DND-41 (cell line): Measurements from ENCODE around the gene CTTN.

Experiments
- ATAC-seq: fragments of 200-7000 bp; cut with Tn5 transposase; 3 replicates; pipeline ENCODE4 v1.9.1; 2021; ENCODE audit warnings: low read depth; ENCODE audit not compliant: insufficient read depth
- DNase-seq: peaks from one replicate; pipeline ENCODE4 v3.0.0-alpha.2; 2020
- H2AFZ ChIP-seq: 2 replicates; pipeline ENCODE4 v1.6.0; 2012; ENCODE audit warnings: low read depth, low read length
- H3K27ac ChIP-seq: 2 replicates; pipeline ENCODE4 v1.5.1; 2012; ENCODE audit warnings: low read length, inconsistent platforms
- H3K27me3 ChIP-seq: fragments of 200-600 bp; sonication (generic); 2 replicates; pipeline ENCODE4 v1.6.0; 2012; ENCODE audit warnings: low read length, mild to moderate bottlenecking, inconsistent platforms; ENCODE audit not compliant: insufficient read depth, poor library complexity
- H3K36me3 ChIP-seq: 2 replicates; pipeline ENCODE4 v1.5.1; 2012; ENCODE audit warnings: low read length, inconsistent platforms; ENCODE audit not compliant: insufficient read depth
- H3K4me1 ChIP-seq: 2 replicates; pipeline ENCODE4 v1.5.1; 2012; ENCODE audit warnings: mild to moderate bottlenecking, low read length; ENCODE audit not compliant: insufficient read depth
- H3K4me2 ChIP-seq: 2 replicates; pipeline ENCODE4 v1.6.0; 2012; ENCODE audit warnings: mild to moderate bottlenecking, moderate library complexity, low read length, inconsistent platforms; ENCODE audit not compliant: insufficient read depth
- H3K4me3 ChIP-seq, 2 experiments: fragments of 200-600 bp in 1 of 2; shearing (Covaris generic) in 1 of 2; 2 replicates each; pipeline ENCODE4 v1.5.1; 2012 to 2016; ENCODE audit warnings: inconsistent platforms in 2 of 2, low read length in 2 of 2, mild to moderate bottlenecking in 2 of 2, low read depth in 1 of 2, moderate library complexity in 1 of 2
- H3K79me2 ChIP-seq: 2 replicates; pipeline ENCODE4 v1.6.0; 2012; ENCODE audit warnings: low read length, inconsistent platforms; ENCODE audit not compliant: insufficient read depth
- H3K9ac ChIP-seq: 2 replicates; pipeline ENCODE4 v1.6.0; 2012; ENCODE audit warnings: low read depth, mild to moderate bottlenecking, inconsistent platforms, low read length, moderate library complexity
- H3K9me3 ChIP-seq: 2 replicates; pipeline ENCODE4 v1.5.1; 2012; ENCODE audit warnings: low read length, moderate library complexity, mild to moderate bottlenecking, inconsistent platforms; ENCODE audit not compliant: insufficient read depth, severe bottlenecking
- H4K20me1 ChIP-seq: 2 replicates; pipeline ENCODE4 v1.6.0; 2012; ENCODE audit warnings: low read length; ENCODE audit not compliant: insufficient read depth
- CTCF ChIP-seq: IDR thresholded peaks from 2 replicates; pipeline ENCODE4 v1.5.1; 2012; ENCODE audit warnings: borderline replicate concordance, low read length, moderate library complexity, mild to moderate bottlenecking; ENCODE audit not compliant: poor library complexity, severe bottlenecking; ENCODE audit errors: extremely low read depth
- EZH2 ChIP-seq: IDR thresholded peaks from 3 replicates; pipeline ENCODE4 v1.6.1; 2012; ENCODE audit warnings: borderline replicate concordance, low read depth, mild to moderate bottlenecking, moderate library complexity, low read length, inconsistent platforms; ENCODE audit not compliant: severe bottlenecking

The CTTN gene

GRCh38 chr11:70418130-70418529, 19.8 kb downstream of the CTTN start:
- no peak for ATAC-seq
- H3K79me2 ChIP-seq, result no peaks in the 10 kb centered on the region
- H3K36me3 ChIP-seq, result no peaks in the 10 kb centered on the region
- no peak overlapping the region for H3K27ac ChIP-seq
- no peaks in the 10 kb centered on the region for H3K4me1 ChIP-seq
- no peak overlapping the region for H3K4me3 ChIP-seq
- no peak overlapping the region for H3K9ac ChIP-seq
- no peak overlapping the region for H2AFZ ChIP-seq
- DNase-seq, result no peak
- H3K27me3 ChIP-seq, result no peaks in the 10 kb centered on the region
- H3K4me2 ChIP-seq, result no peak overlapping the region
- no peaks in the 10 kb centered on the region for H3K9me3 ChIP-seq
- peaks cover 7% of the 10 kb centered on the region; the same call in 1 of the 2 replicates for H4K20me1 ChIP-seq
- TF ChIP-seq EZH2, result no peak
- TF ChIP-seq CTCF, result no peak

- H4K20me1 ChIP-seq, result peaks cover 10% of the 10 kb centered on the region; the same call in 1 of the 2 replicates
- no peak for DNase-seq
- H3K4me2 ChIP-seq, result no peak overlapping the region
- H3K27me3 ChIP-seq, result no peaks in the 10 kb centered on the region
- no peaks in the 10 kb centered on the region for H3K9me3 ChIP-seq
- H3K4me3 ChIP-seq, result no peak overlapping the region
- ATAC-seq, result no peak
- no peak overlapping the region for H3K9ac ChIP-seq
- no peak for TF ChIP-seq EZH2
- TF ChIP-seq CTCF, result no peak
- H3K36me3 ChIP-seq, result no peaks in the 10 kb centered on the region
- no peak overlapping the region for H3K27ac ChIP-seq
- no peaks in the 10 kb centered on the region for H3K4me1 ChIP-seq
- no peak overlapping the region for H2AFZ ChIP-seq
- no peaks in the 10 kb centered on the region for H3K79me2 ChIP-seq
Measured at GRCh38 chr11:70419307-70420007, 21.1 kb downstream of the CTTN start.

GRCh38 chr11:70420008-70420464, 21.7 kb downstream of the CTTN start:
- Histone ChIP-seq H4K20me1 (peaks cover 10% of the 10 kb centered on the region; the same call in 1 of the 2 replicates), H3K9ac (no peak overlapping the region)

More at GRCh38 chr11:70420008-70420464, 21.7 kb downstream of the CTTN start:
- ATAC-seq (no peak), DNase-seq (no peak)
- Histone ChIP-seq H3K36me3 (no peaks in the 10 kb centered on the region), H3K27me3 (no peaks in the 10 kb centered on the region), H3K27ac (no peak overlapping the region), H3K9me3 (no peaks in the 10 kb centered on the region), H3K4me3 (no peak overlapping the region), H2AFZ (no peak overlapping the region), H3K4me1 (no peaks in the 10 kb centered on the region), H3K79me2 (no peaks in the 10 kb centered on the region), H3K4me2 (no peak overlapping the region)
- TF ChIP-seq EZH2, result no peak
- no peak for TF ChIP-seq CTCF
